DMS153 treated with DMSO at 0.1 percent for 48 hours (cell line): ENCODE data around the gene UBE2Q1.

ENCODE experiments used
- DNase-seq: peaks from one replicate; lab custom pipeline; 2025; ENCODE audit not compliant: unreplicated experiment; lab: John Stamatoyannopoulos, UW

UBE2Q1 gene

GRCh38 chr1:154557939-154558719, at the start of gene UBE2Q1:
Gene UBE2Q1, minus strand, starts transcription at chr1:154558662. Its CDS starts 109 bp downstream, at chr1:154558553.
- DNase-seq, result no peak

- peak; percentile 61 for DNase-seq
Observed at GRCh38 chr1:154607609-154608396, 49.3 kb upstream of the UBE2Q1 start, which contains the start of gene ADAR. Gene ADAR, minus strand, starts transcription at chr1:154608186. Its CDS starts 180 bp downstream, at chr1:154608006.

- no peak for DNase-seq
Observed at GRCh38 chr1:154607106-154607608, 48.7 kb upstream of the UBE2Q1 start.

DNA sequence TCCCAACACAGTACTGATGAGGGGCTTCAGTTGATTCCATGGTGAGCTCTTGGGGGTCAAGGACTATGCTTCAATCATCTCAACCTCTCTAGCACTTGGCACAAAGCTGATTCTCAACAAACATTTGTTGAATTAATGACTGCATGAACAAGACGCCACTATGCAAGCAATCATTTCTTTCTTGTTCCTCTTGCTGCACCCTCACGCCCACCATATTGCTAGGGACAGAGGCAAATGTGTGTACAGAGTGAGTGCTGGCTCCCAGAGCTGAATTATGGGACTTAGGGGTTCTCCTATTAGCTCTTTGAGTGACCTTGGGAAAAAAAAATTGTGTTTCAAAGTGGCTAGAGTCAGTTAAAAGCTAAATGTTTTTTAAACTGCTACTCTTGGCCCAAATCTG, 47.1 kb upstream of the UBE2Q1 start:
- no peak for DNase-seq

GRCh38 chr1:154603317-154603716, 44.9 kb upstream of the UBE2Q1 start:
- DNase-seq, result no peak

DNA sequence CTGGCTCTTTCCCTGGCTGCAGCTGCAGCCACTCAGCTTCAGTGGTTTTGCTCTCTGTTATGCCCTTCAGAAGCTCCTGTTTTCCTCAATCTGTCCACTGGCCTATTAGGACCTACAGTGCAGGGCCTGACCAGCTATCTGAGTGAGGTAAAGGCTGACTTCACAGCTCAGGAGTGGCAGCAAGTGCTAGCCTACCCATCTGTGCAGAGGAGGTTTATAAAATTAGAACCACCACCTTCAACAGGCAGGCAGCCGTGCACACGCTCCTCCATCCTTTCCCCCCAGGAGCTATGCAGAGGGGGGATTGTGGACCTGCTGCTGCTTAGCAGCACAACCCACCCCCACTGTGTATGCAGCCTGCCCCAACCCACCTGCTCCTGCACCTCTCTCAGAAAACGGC, 41.2 kb upstream of the UBE2Q1 start:
- DNase-seq, result no peak

GRCh38 chr1:154598871-154599635, 40.6 kb upstream of the UBE2Q1 start:
- DNase-seq, result no peak

- no peak for DNase-seq
Observed at GRCh38 chr1:154595621-154596020, 37.2 kb upstream of the UBE2Q1 start.

DNA sequence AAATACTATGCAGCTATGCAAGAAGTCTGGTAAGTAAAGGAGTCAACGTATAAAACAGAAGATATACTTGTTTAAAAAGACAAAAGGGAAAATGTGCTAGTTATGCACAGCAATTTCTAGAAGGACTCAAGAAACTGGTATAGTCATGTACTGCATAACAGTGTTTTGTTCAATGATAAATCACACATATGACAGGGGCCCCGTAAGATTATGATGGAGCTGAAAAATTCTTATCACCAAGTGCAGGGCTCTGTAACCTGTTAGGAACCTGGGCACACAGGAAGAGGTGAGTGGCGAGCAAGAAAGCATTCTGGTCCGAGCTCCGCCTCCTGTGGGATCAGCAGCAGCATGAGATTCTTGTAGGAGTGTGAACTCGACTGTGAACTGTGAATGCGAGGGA, 36.3 kb upstream of the UBE2Q1 start:
- DNase-seq, result no peak

GRCh38 chr1:154593390-154593789, 34.9 kb upstream of the UBE2Q1 start:
- DNase-seq, result no peak

DNA sequence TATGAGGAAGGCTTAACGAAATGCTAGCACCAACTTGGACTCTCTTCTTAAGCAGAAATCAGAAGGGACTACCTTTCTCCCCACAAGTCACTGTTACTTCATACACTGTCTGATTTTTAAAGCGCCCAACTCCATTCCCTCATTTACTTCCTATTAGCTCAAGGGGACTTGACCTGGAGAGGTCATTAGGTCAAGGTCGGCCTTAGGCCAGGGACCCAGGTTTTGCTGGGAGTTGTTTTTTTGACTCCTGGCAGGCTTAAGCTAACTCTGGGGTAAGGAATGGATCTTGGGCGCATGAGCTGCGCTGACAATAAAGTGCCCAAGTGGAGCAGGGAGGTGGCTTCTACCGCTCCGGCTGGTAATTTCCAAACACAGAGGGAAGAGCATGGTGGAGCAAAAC, 32.7 kb upstream of the UBE2Q1 start:
- DNase-seq, result no peak

DNA sequence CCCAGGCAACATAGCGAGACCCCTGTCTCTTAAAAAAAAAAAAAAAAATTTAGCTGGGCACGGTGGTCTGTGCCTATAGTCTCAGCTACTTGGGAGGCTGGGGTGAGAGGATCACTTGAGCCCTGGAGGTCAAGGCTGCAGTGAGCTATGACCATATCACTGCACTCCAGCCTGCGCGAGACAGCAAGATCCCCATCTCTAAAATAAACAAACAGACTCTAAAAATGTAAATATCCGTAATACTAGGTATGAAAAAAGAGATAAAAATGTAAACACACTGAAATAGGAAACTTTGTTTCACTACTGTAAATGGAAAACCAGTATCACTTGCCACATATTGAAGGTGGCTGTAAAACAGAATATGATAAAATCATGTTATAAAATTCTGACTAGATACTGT, 32.3 kb upstream of the UBE2Q1 start:
- no peak for DNase-seq

DNA sequence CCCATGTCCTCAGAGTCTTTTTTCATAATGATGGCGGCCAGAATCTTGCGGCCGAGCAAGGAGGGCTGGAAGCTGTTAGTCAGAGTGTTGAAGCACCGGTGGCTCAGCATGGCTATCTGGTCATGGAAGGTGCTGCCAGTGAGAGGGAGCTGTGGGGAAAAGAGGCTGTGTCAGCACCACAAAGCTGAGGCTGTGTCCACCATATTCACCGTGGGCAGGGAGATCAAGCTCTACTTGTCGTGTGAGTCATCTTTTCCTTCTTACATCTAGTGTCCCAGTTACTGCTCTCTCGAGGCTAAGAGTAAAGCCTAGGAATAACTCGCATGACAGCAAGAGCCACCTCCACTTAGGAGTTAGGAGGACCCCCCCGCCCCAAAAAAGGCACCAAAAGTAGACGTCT, 31.3 kb upstream of the UBE2Q1 start:
- DNase-seq, result no peak

- DNase-seq, result no peak
Observed at GRCh38 chr1:154586641-154587040, 28.2 kb upstream of the UBE2Q1 start.

DNA sequence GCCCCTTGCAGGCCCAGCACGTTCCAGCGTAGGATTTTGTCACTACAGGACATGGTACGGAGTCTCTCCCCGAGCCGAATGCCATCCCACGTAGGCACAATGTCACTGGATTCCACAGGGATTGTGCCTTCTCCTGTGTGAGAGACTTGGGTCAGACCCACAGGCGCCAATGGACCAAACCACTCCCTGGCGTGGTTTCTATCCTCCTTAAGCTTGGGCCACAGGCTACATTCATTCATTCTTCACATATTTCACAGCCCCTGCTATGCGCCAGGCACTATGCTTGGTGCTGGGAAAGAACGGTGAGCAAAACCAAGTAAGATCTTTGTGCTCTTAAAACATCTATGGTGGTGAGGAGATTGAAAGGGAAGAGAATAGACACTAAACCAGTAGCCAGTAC, 27.8 kb upstream of the UBE2Q1 start:
- no peak for DNase-seq

DNA sequence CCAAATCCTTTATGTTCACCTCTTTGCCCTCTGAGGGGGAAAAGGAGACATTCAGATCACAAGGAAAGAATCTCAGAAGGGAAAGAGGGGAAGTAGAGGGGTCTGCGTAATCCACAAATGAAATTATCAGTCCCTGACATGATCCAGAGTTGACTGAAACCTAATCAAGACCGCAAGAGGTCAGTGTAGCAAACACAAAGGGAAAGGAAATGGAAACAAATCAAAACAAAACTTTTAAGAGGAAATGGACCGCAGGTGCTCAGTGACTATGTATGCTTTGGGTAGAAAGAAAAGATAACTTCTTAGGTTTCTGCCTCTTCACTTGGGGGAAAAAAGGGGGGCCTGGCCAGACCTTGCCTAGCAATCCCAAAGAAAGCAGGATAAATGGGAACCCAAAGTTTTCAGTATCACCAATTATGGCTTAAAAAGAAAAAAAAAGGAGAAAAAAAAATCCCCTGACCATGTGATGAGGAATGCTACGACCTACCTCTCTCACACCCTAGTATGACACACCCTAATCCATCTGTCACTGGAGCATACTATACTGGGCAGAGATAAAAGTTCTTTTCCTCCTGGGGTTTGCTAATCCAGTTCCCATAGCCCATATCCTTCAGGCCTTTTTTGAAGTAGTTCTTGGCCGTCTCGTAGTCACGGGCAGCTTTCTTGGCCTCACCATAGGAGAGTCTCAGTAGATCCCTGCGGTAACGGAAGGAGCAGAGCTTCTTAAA, 26.0 kb upstream of the UBE2Q1 start:
- DNase-seq, result no peak

GRCh38 chr1:154583773-154584172, 25.3 kb upstream of the UBE2Q1 start:
- no peak for DNase-seq

- no peak for DNase-seq
Observed at GRCh38 chr1:154582885-154583284, 24.4 kb upstream of the UBE2Q1 start.

- DNase-seq, result no peak
Observed at GRCh38 chr1:154581766-154582165, 23.3 kb upstream of the UBE2Q1 start.

DNA sequence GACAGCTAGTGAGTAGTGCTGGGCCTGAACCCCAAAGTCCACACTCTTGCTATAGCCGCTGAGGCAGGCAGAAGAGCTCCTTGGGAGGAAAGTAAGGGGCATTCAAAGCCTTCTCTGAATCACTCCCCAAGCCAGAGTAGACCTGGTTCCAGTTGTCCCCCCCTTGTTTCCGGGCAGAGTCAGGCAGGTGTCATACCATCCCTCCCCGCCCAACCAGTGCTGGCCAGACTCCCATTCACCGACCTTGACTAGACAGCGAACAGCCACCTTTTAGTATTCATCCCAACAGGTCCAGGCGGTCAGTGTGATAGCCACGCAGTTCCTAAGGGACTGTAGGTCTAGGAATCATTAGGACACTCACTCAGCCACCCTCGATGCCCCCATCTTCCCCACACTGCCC, 20.9 kb upstream of the UBE2Q1 start:
- no peak for DNase-seq

GRCh38 chr1:154578058-154578418, 19.6 kb upstream of the UBE2Q1 start:
- no peak for DNase-seq
